H9 (cell line): Measurements from ENCODE around the gene IL26. TPM values are rescaled to one million over a fixed set of nuclear protein-coding genes. Genes with fewer than 3 reads are reported as not detected.

ENCODE experiments used
- DNase-seq: peaks from one replicate; pipeline ENCODE4 v3.0.0-alpha.2; 2017
- H2AFZ ChIP-seq: one replicate; pipeline ENCODE4 v1.6.1; 2013; ENCODE audit warnings: mild to moderate bottlenecking, low read length, control low read depth, moderate library complexity
- H2AK5ac ChIP-seq: 2 replicates; pipeline ENCODE4 v1.6.1; 2013; ENCODE audit warnings: low read length, control low read depth, mixed read lengths; ENCODE audit not compliant: insufficient read length
- H2BK120ac ChIP-seq: one replicate; pipeline ENCODE4 v1.6.1; 2013; ENCODE audit warnings: low read depth, mild to moderate bottlenecking, low read length, control low read depth, inconsistent platforms; ENCODE audit not compliant: poor library complexity, severe bottlenecking
- H2BK12ac ChIP-seq: 2 replicates; pipeline ENCODE4 v1.6.1; 2013; ENCODE audit warnings: low read length, control low read depth, mixed read lengths, low read depth; ENCODE audit not compliant: insufficient read length
- H2BK15ac ChIP-seq: 2 replicates; pipeline ENCODE4 v1.6.1; 2013; ENCODE audit warnings: low read depth, low read length, control low read depth
- H2BK20ac ChIP-seq: one replicate; pipeline ENCODE4 v1.6.1; 2013; ENCODE audit warnings: low read depth, mild to moderate bottlenecking, low read length, control low read depth, inconsistent platforms; ENCODE audit not compliant: poor library complexity, severe bottlenecking
- H2BK5ac ChIP-seq: 2 replicates; pipeline ENCODE4 v1.6.1; 2013; ENCODE audit warnings: low read length, control low read depth, mixed read lengths; ENCODE audit not compliant: insufficient read length
- H3K14ac ChIP-seq: 2 replicates; pipeline ENCODE4 v1.6.1; 2013; ENCODE audit warnings: low read length, control low read depth; ENCODE audit not compliant: insufficient read depth
- H3K18ac ChIP-seq: 2 replicates; pipeline ENCODE4 v1.6.1; 2013; ENCODE audit warnings: low read depth, mild to moderate bottlenecking, mixed read lengths, low read length, control low read depth; ENCODE audit not compliant: insufficient read length
- H3K23ac ChIP-seq: 2 replicates; pipeline ENCODE4 v1.6.1; 2013; ENCODE audit warnings: low read length, control low read depth, mixed read lengths, low read depth; ENCODE audit not compliant: insufficient read length
- H3K23me2 ChIP-seq: 2 replicates; pipeline ENCODE4 v1.6.1; 2013; ENCODE audit warnings: low read depth, mild to moderate bottlenecking, mixed read lengths, low read length, control low read depth; ENCODE audit not compliant: insufficient read length, poor library complexity, severe bottlenecking
- H3K27ac ChIP-seq: 2 replicates; pipeline ENCODE4 v1.5.1; 2013; ENCODE audit warnings: low read length, control low read depth, mixed read lengths, low read depth; ENCODE audit not compliant: insufficient read length
- H3K27me3 ChIP-seq: 2 replicates; pipeline ENCODE4 v1.6.1; 2013; ENCODE audit warnings: low read length, control low read depth, inconsistent platforms; ENCODE audit not compliant: insufficient read depth
- H3K4ac ChIP-seq: 2 replicates; pipeline ENCODE4 v1.6.1; 2013; ENCODE audit warnings: low read depth, mild to moderate bottlenecking, control low read depth, inconsistent platforms, low read length, moderate library complexity
- H3K4me1 ChIP-seq: 2 replicates; pipeline ENCODE4 v1.6.1; 2013; ENCODE audit warnings: low read length, control low read depth, inconsistent platforms; ENCODE audit not compliant: insufficient read depth
- H3K4me2 ChIP-seq: 2 replicates; pipeline ENCODE4 v1.6.1; 2013; ENCODE audit warnings: low read length, control low read depth, mixed read lengths; ENCODE audit not compliant: insufficient read length, insufficient read depth
- H3K56ac ChIP-seq: 2 replicates; pipeline ENCODE4 v1.6.1; 2013; ENCODE audit warnings: low read depth, mild to moderate bottlenecking, mixed read lengths, low read length, control low read depth; ENCODE audit not compliant: insufficient read length
- H3K79me1 ChIP-seq: 2 replicates; pipeline ENCODE4 v1.6.1; 2013; ENCODE audit warnings: low read depth, mild to moderate bottlenecking, moderate library complexity, low read length, control low read depth, inconsistent platforms; ENCODE audit not compliant: insufficient read depth, poor library complexity, severe bottlenecking
- H3K79me2 ChIP-seq: 2 replicates; pipeline ENCODE4 v1.6.1; 2013; ENCODE audit warnings: low read length, control low read depth, inconsistent platforms; ENCODE audit not compliant: insufficient read depth
- H3K9ac ChIP-seq: 2 replicates; pipeline ENCODE4 v1.6.1; 2013; ENCODE audit warnings: low read length, control low read depth, mixed read lengths; ENCODE audit not compliant: insufficient read length; ENCODE audit errors: extremely low read depth
- H3K9me3 ChIP-seq: one replicate; pipeline ENCODE4 v1.6.1; 2013; ENCODE audit warnings: low read depth, low read length, inconsistent platforms; ENCODE audit not compliant: control insufficient read depth
- H3T11ph ChIP-seq: one replicate; pipeline ENCODE4 v1.6.1; 2013; ENCODE audit warnings: mild to moderate bottlenecking, low read length, control low read depth, inconsistent platforms
- H4K20me1 ChIP-seq: one replicate; pipeline ENCODE4 v1.6.1; 2013; ENCODE audit not compliant: control insufficient read depth, insufficient read length, insufficient read depth
- H4K5ac ChIP-seq: 2 replicates; pipeline ENCODE4 v1.6.1; 2013; ENCODE audit warnings: low read depth, mild to moderate bottlenecking, mixed read lengths, low read length, control low read depth; ENCODE audit not compliant: insufficient read length
- H4K8ac ChIP-seq: replicated peaks from 2 replicates; pipeline ENCODE4 v1.6.1; 2013; ENCODE audit warnings: low read length, control low read depth, mixed read lengths, low read depth; ENCODE audit not compliant: insufficient read length
- H4K91ac ChIP-seq: 2 replicates; pipeline ENCODE4 v1.6.1; 2013; ENCODE audit warnings: low read depth, mild to moderate bottlenecking, moderate library complexity, mixed read lengths, low read length, control low read depth; ENCODE audit not compliant: insufficient read length
- H3K27ac Mint-ChIP-seq, 3 experiments: 2 replicates in 2 of 3; 3 replicates in 1 of 3; pipeline ENCODE4 v1.8.0; 2020 to 2021; ENCODE audit warnings: mixed read lengths in 3 of 3, mild to moderate bottlenecking in 1 of 3, moderate library complexity in 1 of 3
- H3K27me3 Mint-ChIP-seq: 2 replicates; pipeline ENCODE4 v1.8.0; 2021; ENCODE audit warnings: low read depth, mild to moderate bottlenecking, moderate library complexity, mixed read lengths
- H3K36me3 Mint-ChIP-seq, 3 experiments: 2 replicates in 2 of 3; 3 replicates in 1 of 3; pipeline ENCODE4 v1.8.0; 2020 to 2021; ENCODE audit warnings: low read depth in 3 of 3, mixed read lengths in 3 of 3; ENCODE audit not compliant: insufficient read depth in 1 of 3
- H3K4me1 Mint-ChIP-seq, 2 experiments: 2 replicates each; pipeline ENCODE4 v1.8.0; 2020; ENCODE audit warnings: mixed read lengths in 2 of 2
- H3K4me3 Mint-ChIP-seq, 2 experiments: 2 replicates in 1 of 2; 3 replicates in 1 of 2; pipeline ENCODE4 v1.8.0; 2020 to 2021; ENCODE audit warnings: mild to moderate bottlenecking in 2 of 2, mixed read lengths in 2 of 2, moderate library complexity in 1 of 2
- H3K9me3 Mint-ChIP-seq, 2 experiments: 2 replicates in 1 of 2; 3 replicates in 1 of 2; pipeline ENCODE4 v1.8.0; 2020; ENCODE audit warnings: mild to moderate bottlenecking in 2 of 2, mixed read lengths in 2 of 2, moderate library complexity in 1 of 2
- total RNA-seq: library from RNA; stranded (reverse); gene quantifications from 2 replicates; pipeline ENCODE4 v1.2.1, GENCODE V29; 2021
- TF ChIP-seq, protein P1 (sequence below): fragments of 200-600 bp; sonication (generic); conservative IDR thresholded peaks from 3 replicates; pipeline ENCODE4 v1.8.0; 2021; ENCODE audit warnings: antibody characterized with exemption, mild to moderate bottlenecking

Gene IL26
- total RNA-seq, 1 experiment from 2014 or later, result not detected

DNA sequence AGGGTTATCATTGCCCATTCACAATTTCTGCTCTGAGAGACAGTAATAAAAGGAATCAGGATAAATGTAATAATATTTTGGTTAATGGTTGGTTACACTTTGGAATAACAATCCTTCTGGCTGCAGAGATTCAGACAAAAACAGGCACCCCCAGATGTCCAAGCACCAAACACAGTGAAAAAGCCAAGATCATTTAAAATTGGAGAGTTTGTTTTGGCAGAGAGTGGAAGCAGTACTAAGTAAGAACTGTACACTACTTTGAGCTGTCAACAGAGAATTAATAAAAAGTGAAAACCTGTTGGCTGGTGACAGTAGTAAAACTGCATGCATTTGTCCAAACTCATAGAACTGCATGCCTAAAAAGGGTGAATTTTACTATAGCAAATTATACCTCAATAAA lies 43.4 kb upstream of the IL26 start:
- H3K23ac ChIP-seq, result no peak overlapping the region
- H3K9ac ChIP-seq, result no peak overlapping the region
- H2BK120ac ChIP-seq, result no peak overlapping the region
- H3K27ac ChIP-seq, result no peak overlapping the region
- H3K14ac ChIP-seq, result no peak overlapping the region
- H3K79me1 ChIP-seq, result no peaks in the 10 kb centered on the region
- Mint-ChIP-seq H3K27ac (no peak overlapping the region), H3K9me3 (no peaks in the 10 kb centered on the region), H3K27me3 (no peaks in the 10 kb centered on the region; the same call in 1 of the 2 replicates), H3K4me3 (no peak overlapping the region), H3K4me1 (no peaks in the 10 kb centered on the region; a peak in 1 of 4 replicates), H3K36me3 (no peaks in the 10 kb centered on the region)
- TF ChIP-seq, protein P1, sequence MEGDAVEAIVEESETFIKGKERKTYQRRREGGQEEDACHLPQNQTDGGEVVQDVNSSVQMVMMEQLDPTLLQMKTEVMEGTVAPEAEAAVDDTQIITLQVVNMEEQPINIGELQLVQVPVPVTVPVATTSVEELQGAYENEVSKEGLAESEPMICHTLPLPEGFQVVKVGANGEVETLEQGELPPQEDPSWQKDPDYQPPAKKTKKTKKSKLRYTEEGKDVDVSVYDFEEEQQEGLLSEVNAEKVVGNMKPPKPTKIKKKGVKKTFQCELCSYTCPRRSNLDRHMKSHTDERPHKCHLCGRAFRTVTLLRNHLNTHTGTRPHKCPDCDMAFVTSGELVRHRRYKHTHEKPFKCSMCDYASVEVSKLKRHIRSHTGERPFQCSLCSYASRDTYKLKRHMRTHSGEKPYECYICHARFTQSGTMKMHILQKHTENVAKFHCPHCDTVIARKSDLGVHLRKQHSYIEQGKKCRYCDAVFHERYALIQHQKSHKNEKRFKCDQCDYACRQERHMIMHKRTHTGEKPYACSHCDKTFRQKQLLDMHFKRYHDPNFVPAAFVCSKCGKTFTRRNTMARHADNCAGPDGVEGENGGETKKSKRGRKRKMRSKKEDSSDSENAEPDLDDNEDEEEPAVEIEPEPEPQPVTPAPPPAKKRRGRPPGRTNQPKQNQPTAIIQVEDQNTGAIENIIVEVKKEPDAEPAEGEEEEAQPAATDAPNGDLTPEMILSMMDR, result no peak
- H3K23me2 ChIP-seq, result no peaks in the 10 kb centered on the region
- no peak overlapping the region for H3K4ac ChIP-seq
- no peak overlapping the region for H4K8ac ChIP-seq
- no peaks in the 10 kb centered on the region for H3K9me3 ChIP-seq
- no peaks in the 10 kb centered on the region for H3K79me2 ChIP-seq
- H3K56ac ChIP-seq, result no peak overlapping the region
- no peak overlapping the region for H3K18ac ChIP-seq
- no peak overlapping the region for H4K5ac ChIP-seq
- H3K27me3 ChIP-seq, result no peaks in the 10 kb centered on the region
- no peak overlapping the region for H2BK12ac ChIP-seq
- no peak overlapping the region for H2BK20ac ChIP-seq
- no peak overlapping the region for H2BK15ac ChIP-seq
- no peak overlapping the region for H3T11ph ChIP-seq
- no peak overlapping the region for H3K4me2 ChIP-seq
- no peaks in the 10 kb centered on the region for H3K4me1 ChIP-seq
- no peak overlapping the region for H4K91ac ChIP-seq
- no peak overlapping the region for H2AK5ac ChIP-seq
- no peaks in the 10 kb centered on the region for H4K20me1 ChIP-seq
- no peak overlapping the region for H2BK5ac ChIP-seq
- H2AFZ ChIP-seq, result no peak overlapping the region
- no peak for DNase-seq
